Fibroblast of villous mesenchyme (primary cell): ENCODE data around the gene P2RX7. TPM values are rescaled to one million over a fixed set of nuclear protein-coding genes. Genes with fewer than 3 reads are reported as not detected.

Experiments
- DNase-seq: peaks from one replicate; pipeline ENCODE4 v3.0.0-alpha.2; 2010; ENCODE audit warnings: low read depth
- H3K4me3 ChIP-seq: 2 replicates; pipeline ENCODE4 v1.5.1; 2011; ENCODE audit warnings: low read depth, mild to moderate bottlenecking, low read length
- total RNA-seq: library from RNA; depleted of rRNA; stranded (reverse); fragments of >200 nt; gene quantifications from 2 replicates; pipeline ENCODE4 v1.2.3, GENCODE V29; 2012
- TF ChIP-seq, protein P1 (sequence below): IDR thresholded peaks from 2 replicates; pipeline ENCODE4 v1.5.1; 2012; ENCODE audit warnings: low read depth, mild to moderate bottlenecking, low read length; ENCODE audit not compliant: insufficient read depth

P2RX7 gene
- total RNA-seq, 1 donor = 0.43 TPM

DNA sequence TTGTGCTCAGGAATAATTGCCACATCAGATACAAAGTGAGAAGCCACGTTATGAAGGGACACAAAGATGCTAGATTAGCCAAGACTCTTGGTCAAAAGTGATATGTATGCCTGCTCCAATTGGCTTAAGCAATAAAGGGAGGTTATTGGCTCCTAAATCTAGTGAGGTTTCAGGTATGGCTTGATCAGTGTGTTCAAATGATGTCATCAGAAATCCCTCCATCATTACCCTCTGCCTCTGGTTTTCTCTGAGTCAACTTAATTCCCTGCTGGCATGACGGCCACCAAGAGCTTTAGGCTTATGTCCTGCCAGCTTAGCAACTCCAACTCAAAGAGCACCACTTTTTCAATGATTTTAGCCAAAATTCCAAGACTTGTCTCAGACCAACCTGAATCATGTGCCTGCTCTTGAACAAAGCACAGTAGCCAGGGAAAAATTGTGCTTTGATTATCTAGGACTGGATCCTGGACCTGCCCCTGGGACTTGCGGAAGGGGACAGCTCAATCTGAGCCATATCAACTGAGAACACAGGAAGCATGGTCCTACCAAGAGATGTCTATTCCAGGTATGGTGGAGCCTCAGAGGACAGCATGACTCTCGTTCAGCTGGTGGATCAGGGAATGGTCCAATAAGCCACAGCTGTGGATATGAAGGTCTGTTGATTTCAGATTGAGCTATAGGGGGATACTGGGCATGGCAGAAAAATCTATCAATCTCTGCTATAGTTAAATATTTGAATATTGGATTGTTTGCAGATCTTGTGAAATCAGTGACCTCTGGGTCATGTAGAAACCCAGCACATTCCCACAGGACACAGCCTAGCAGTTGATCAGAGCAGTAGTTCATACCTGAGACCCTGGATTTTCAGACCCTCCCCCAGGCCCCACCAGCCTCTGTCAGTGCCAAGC lies 16.1 kb upstream of the P2RX7 start:
- TF ChIP-seq, protein P1, sequence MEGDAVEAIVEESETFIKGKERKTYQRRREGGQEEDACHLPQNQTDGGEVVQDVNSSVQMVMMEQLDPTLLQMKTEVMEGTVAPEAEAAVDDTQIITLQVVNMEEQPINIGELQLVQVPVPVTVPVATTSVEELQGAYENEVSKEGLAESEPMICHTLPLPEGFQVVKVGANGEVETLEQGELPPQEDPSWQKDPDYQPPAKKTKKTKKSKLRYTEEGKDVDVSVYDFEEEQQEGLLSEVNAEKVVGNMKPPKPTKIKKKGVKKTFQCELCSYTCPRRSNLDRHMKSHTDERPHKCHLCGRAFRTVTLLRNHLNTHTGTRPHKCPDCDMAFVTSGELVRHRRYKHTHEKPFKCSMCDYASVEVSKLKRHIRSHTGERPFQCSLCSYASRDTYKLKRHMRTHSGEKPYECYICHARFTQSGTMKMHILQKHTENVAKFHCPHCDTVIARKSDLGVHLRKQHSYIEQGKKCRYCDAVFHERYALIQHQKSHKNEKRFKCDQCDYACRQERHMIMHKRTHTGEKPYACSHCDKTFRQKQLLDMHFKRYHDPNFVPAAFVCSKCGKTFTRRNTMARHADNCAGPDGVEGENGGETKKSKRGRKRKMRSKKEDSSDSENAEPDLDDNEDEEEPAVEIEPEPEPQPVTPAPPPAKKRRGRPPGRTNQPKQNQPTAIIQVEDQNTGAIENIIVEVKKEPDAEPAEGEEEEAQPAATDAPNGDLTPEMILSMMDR = no peak
- DNase-seq = no peak
- no peak overlapping the region for H3K4me3 ChIP-seq

DNA sequence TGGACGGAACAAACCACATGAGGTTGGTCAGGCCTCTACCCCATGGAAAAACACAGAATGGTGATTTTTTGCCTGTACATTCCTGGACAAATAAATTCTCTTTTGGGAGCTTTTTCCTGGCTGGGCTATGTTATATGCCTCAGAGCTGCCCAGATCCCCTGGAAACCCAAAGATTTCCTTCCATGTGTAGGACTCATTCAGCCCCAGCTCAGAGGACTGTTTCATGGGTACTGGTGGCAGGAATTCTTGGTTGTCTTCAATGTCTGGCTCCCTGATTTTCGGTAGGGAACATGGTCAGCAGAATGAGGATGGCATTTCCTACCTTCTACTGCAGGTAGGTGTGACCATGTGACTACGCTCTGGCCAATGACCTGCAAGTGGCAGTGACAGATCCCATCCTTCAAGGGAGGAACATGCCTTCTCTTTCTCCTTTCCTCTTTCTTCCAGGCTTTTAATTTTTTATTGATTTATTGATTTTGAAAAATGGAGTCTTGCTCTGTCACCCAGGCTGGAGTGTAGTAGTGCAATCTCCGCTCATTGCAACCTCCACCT lies 15.4 kb upstream of the P2RX7 start:
- DNase-seq = no peak
- TF ChIP-seq, protein P1 = no peak
- no peak overlapping the region for H3K4me3 ChIP-seq

DNA sequence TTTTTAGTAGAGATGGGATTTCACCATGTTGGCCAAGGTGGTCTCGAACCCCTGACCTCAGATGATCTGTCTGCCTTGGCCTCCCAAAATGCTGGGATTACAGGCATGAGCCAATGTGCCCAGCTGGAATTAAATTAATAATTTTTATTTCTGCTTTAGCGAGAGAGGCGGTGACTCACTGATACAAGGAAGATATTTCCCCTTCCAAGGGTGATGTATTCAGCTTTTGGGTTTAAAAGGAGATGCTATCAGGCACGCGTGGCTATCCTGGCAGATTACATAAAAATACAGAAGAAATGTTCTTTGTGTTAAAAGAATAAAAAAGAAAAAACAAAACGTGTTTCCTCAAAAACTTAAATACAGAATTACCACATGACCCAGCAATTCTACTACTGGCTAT lies 12.4 kb upstream of the P2RX7 start:
- H3K4me3 ChIP-seq = no peak overlapping the region
- TF ChIP-seq, protein P1 = no peak
- DNase-seq = no peak

- TF ChIP-seq, protein P1 = no peak
- DNase-seq = no peak
- no peak overlapping the region for H3K4me3 ChIP-seq
Observed at GRCh38 chr12:121120989-121121755, 11.5 kb upstream of the P2RX7 start.

DNA sequence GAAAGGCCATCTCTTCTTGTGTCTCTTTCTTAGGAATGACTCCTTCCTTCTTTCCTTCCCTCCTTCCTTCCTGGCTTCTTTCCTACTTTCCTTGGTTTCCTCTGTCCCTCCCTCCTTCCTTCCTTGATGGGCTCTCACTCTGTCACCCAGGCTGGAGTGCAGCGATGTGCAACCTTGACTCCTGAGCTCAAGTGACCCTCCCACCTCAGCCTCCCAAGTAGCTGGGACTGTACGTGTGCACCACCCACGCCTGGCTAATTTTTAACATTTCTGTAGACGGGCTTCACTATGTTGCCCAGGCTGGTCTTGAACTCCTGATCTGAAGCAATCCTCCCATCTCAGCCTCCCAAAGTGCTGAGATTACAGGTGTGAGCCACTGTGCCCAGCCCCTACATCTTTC lies 10.9 kb upstream of the P2RX7 start:
- H3K4me3 ChIP-seq = no peak overlapping the region
- TF ChIP-seq, protein P1 = no peak
- DNase-seq = no peak

DNA sequence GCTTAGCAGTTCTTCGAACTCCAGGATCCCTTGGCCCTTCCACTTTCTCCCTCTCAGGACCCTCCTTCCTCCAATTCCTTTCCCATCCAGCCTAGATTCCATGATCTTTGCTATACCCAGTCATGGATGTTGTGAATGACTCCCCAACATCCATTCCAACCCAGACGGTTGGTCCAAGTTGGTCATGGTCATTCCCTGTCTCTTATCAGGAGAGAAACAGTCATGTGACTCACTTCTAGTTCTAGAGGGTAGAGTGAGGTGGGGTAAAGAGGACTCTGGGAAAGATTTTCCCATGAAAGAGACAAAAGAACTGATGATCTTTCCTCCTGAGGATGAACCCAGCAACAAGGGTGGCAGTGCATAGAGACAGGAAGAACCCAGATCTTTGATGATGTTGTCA lies 9.2 kb upstream of the P2RX7 start:
- DNase-seq = no peak
- no peak overlapping the region for H3K4me3 ChIP-seq
- TF ChIP-seq, protein P1 = no peak
